H1 (cell line): Measurements from ENCODE around the gene PRIMA1.

Experiments
- CTCF ChIP-seq, 3 experiments: IDR thresholded peaks; 1 replicate in 2 of 3; 2 replicates in 1 of 3; pipeline versions ENCODE4 v1.5.1 to v1.6.1; 2011; ENCODE audit warnings: low read length in 3 of 3, mild to moderate bottlenecking in 3 of 3, inconsistent platforms in 2 of 3, low read depth in 1 of 3, moderate library complexity in 1 of 3; ENCODE audit not compliant: insufficient read depth in 1 of 3; ENCODE audit errors: control extremely low read depth in 1 of 3
- RAD21 ChIP-seq, 2 experiments: IDR thresholded peaks in 1 of 2; conservative IDR thresholded peaks in 1 of 2; 2 replicates each; pipeline ENCODE4 v1.6.1; 2011; ENCODE audit warnings: low read depth in 2 of 2, low read length in 2 of 2, improper control_type of control experiment in 1 of 2, inconsistent platforms in 1 of 2, mild to moderate bottlenecking in 1 of 2, moderate library complexity in 1 of 2
- RNF2 ChIP-seq: fragments of 200-900, 300-1000 bp; sonication (generic); IDR thresholded peaks from 2 replicates; pipeline ENCODE4 v1.7.1; 2016; ENCODE audit warnings: borderline replicate concordance, low read depth, mild to moderate bottlenecking, antibody characterized with exemption, low read length; ENCODE audit not compliant: poor library complexity, severe bottlenecking; ENCODE audit errors: missing control alignments
- SRF ChIP-seq: IDR thresholded peaks from 2 replicates; pipeline ENCODE4 v1.6.1; 2011; ENCODE audit warnings: mild to moderate bottlenecking, low read depth, low read length, moderate library complexity

DNA sequence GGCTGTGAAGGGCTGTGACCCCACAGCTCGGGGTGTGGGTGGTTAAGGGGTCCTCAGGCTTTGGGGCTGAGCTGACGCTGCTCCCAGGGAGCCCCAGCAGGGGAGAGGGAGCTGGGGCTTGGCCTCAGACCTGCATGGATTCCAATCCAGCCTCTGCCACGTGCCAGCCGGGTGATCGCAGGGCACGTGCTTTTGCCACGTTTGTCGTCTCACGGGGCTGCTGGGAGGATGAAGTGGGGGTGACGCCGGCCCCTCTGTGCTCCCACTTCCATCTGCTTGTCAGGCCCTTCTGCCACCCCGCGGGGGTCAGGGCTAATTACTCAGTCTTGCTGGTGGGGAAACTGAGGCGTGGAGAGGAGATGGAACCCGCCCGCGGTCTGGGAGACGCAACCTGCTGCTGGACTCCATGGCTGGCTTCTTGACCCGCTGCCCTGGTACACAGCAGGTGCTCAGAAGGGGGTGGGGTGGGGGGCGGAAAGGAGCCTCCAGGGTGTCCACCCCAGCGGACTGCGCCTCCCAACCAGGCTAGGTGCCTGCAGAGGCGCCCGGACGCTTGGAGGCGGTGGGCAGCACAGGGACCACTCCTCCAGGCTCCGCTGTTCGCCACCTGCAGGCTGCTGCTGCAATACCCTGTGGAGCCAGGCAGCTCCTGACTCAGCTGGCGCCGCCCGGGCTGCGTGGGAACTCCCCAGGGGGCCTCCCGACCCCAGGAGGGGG is 36.4 kb upstream of the PRIMA1 start:
- TF ChIP-seq RNF2 (no peak), CTCF (IDR thresholded peaks at IDR 0.05; ENCODE audit: control extremely low read depth in 1 of 3, insufficient read depth in 1 of 3, low read depth in 1 of 3, low read length in 3 of 3) (peak in 2 of 3 experiments; percentile 10 to 40; a peak in 3 of 4 replicates), RAD21 (IDR thresholded peaks at IDR 0.05 in 1 of 2, conservative IDR thresholded peaks at IDR 0.05 in 1 of 2; ENCODE audit: low read depth in 2 of 2, low read length in 2 of 2) (peak in 1 of 2 experiments; percentile 21; a peak in 1 of 4 replicates), SRF (no peak)
